Tibial nerve (tissue), 4 donors: ENCODE data around the gene CHAF1B. TPM values are rescaled to one million over a fixed set of nuclear protein-coding genes. Genes with fewer than 3 reads are reported as not detected.

Source experiments
- DNase-seq, 2 donors: peaks; one replicate each; pipeline ENCODE4 v3.0.0-alpha.2; 2019; ENCODE audit warnings: low spot score in 2 of 2
- H3K27ac ChIP-seq, 4 donors: fragments of 200-600 bp; sonication (generic) in 3 of 4; one replicate each; pipeline ENCODE4 v1.5.1; 2017 to 2019; ENCODE audit warnings: mild to moderate bottlenecking in 1 of 4
- H3K27me3 ChIP-seq, 2 donors: fragments of 200-600 bp; sonication (generic) in 1 of 2; one replicate each; pipeline versions ENCODE4 v1.5.1 to v1.6.0; 2017 to 2019
- H3K36me3 ChIP-seq, 3 donors: fragments of 200-600 bp; sonication (generic); one replicate each; pipeline ENCODE4 v1.5.1; 2018 to 2019
- H3K4me1 ChIP-seq, 4 donors: fragments of 200-600 bp; sonication (generic) in 3 of 4; one replicate each; pipeline ENCODE4 v1.5.1; 2017 to 2019
- H3K4me3 ChIP-seq, 4 donors: fragments of 200-600 bp; sonication (generic) in 3 of 4; one replicate each; pipeline ENCODE4 v1.5.1; 2017 to 2019; ENCODE audit warnings: mild to moderate bottlenecking in 1 of 4, moderate library complexity in 1 of 4
- H3K9me3 ChIP-seq, 4 donors: fragments of 200-600 bp; sonication (generic) in 3 of 4; one replicate each; pipeline ENCODE4 v1.5.1; 2017 to 2019
- EP300 ChIP-seq, 2 donors: sonication (generic); formaldehyde crosslinking; IDR thresholded peaks; one replicate each; pipeline ENCODE4 v1.6.1; 2017; ENCODE audit warnings: antibody characterized with exemption in 2 of 2, mild to moderate bottlenecking in 1 of 2
- POLR2A ChIP-seq, 2 donors: fragments of 450-650 bp; IDR thresholded peaks; one replicate each; pipeline ENCODE4 v1.6.1; 2017; ENCODE audit warnings: antibody characterized with exemption in 2 of 2, mild to moderate bottlenecking in 2 of 2, moderate library complexity in 2 of 2
- WGBS, 2 donors: methylation state at CpG; one replicate each; pipeline ENCODE4 v1.1.5; 2018; 5-methylcytosine and 5-hydroxymethylcytosine counted together
- small RNA-seq: library from RNA; depleted of rRNA; stranded (forward); fragments of <200 nt; gene quantifications from one replicate; pipeline ENCODE3, GENCODE V24; 2016
- total RNA-seq, 4 donors: library from RNA; depleted of rRNA; stranded (reverse); fragments of >200 nt; gene quantifications; one replicate each; pipeline ENCODE4 v1.1.0, GENCODE V29; 2016
- TF ChIP-seq, protein P1 (sequence below), 5 experiments: fragments of 200-600 bp in 3 of 5; fragments of 450-650 bp in 2 of 5; sonication (generic) in 3 of 5; IDR thresholded peaks; one replicate each; pipeline ENCODE4 v1.5.1; 2016 to 2019; ENCODE audit warnings: antibody characterized with exemption in 5 of 5, mild to moderate bottlenecking in 3 of 5, moderate library complexity in 2 of 5

Gene CHAF1B
- total RNA-seq, 4 donors from 2014 or later = 0.59 to 1.2 (median 0.86) TPM

- no peak overlapping the region for H3K27ac ChIP-seq
- 83 to 90% methylated on average over 3 of the region's 3 CpGs for WGBS, 2 donors
- no peaks in the 10 kb centered on the region for H3K9me3 ChIP-seq
- H3K4me3 ChIP-seq = no peak overlapping the region
- H3K4me1 ChIP-seq = no peaks in the 10 kb centered on the region
- H3K27me3 ChIP-seq = no peaks in the 10 kb centered on the region
- DNase-seq = no peak
- no peaks in the 10 kb centered on the region for H3K36me3 ChIP-seq
- TF ChIP-seq, protein P1, sequence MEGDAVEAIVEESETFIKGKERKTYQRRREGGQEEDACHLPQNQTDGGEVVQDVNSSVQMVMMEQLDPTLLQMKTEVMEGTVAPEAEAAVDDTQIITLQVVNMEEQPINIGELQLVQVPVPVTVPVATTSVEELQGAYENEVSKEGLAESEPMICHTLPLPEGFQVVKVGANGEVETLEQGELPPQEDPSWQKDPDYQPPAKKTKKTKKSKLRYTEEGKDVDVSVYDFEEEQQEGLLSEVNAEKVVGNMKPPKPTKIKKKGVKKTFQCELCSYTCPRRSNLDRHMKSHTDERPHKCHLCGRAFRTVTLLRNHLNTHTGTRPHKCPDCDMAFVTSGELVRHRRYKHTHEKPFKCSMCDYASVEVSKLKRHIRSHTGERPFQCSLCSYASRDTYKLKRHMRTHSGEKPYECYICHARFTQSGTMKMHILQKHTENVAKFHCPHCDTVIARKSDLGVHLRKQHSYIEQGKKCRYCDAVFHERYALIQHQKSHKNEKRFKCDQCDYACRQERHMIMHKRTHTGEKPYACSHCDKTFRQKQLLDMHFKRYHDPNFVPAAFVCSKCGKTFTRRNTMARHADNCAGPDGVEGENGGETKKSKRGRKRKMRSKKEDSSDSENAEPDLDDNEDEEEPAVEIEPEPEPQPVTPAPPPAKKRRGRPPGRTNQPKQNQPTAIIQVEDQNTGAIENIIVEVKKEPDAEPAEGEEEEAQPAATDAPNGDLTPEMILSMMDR (IDR thresholded peaks at IDR 0.05) = no peak
- TF ChIP-seq POLR2A (IDR thresholded peaks at IDR 0.05) (no peak), EP300 (IDR thresholded peaks at IDR 0.05) (no peak)
These were observed 79.4 kb downstream of the CHAF1B start for GRCh38 chr21:36464590-36464989.

GRCh38 chr21:36465478-36465877, 80.3 kb downstream of the CHAF1B start:
- 50 to 55% methylated on average over 8 of the region's 8 CpGs for WGBS, 2 donors
- no peaks in the 10 kb centered on the region for H3K9me3 ChIP-seq
- TF ChIP-seq, protein P1 (IDR thresholded peaks at IDR 0.05) = no peak
- TF ChIP-seq EP300 (IDR thresholded peaks at IDR 0.05) (no peak), POLR2A (IDR thresholded peaks at IDR 0.05) (no peak)
- no peaks in the 10 kb centered on the region for H3K36me3 ChIP-seq
- no peaks in the 10 kb centered on the region for H3K4me1 ChIP-seq
- H3K27me3 ChIP-seq = no peaks in the 10 kb centered on the region
- DNase-seq = no peak
- H3K27ac ChIP-seq = no peak overlapping the region
- H3K4me3 ChIP-seq = no peak overlapping the region

DNA sequence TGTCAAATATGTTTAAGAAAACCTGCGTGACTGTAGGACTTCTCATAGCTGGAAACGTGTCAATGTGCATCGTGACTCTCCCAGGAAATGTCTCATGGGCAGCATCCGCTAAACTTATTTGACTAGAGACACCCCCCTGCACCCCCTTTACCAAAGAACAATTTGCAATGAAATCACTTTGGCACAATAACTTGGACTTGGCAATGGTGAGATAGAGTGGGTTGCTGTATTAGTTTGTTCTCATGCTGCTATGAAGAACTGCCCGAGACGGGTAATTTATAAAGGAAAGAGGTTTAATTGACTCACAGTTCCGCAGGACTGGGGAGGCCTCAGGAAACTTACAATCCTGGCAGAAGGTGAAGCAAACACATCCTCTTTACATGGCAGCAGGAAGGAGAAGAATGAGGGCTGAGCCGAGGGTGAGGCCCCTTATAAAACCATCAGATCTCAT, 80.9 kb downstream of the CHAF1B start:
- H3K27ac ChIP-seq = no peak overlapping the region
- DNase-seq = no peak
- 82 to 83% methylated on average over 8 of the region's 8 CpGs for WGBS, 2 donors
- no peaks in the 10 kb centered on the region for H3K36me3 ChIP-seq
- H3K4me3 ChIP-seq = no peak overlapping the region
- H3K27me3 ChIP-seq = no peaks in the 10 kb centered on the region
- no peaks in the 10 kb centered on the region for H3K4me1 ChIP-seq
- TF ChIP-seq, protein P1 (IDR thresholded peaks at IDR 0.05) = no peak
- TF ChIP-seq EP300 (IDR thresholded peaks at IDR 0.05) = no peak
- no peaks in the 10 kb centered on the region for H3K9me3 ChIP-seq

Small RNAs within 50 kb of the gene (small RNA-seq; reads per million reads assigned to genes)
- not detected for gene ATP5MFP1

Other genes starting within 250 kb of the CHAF1B start
- gene DOP1B, start 228.6 kb upstream of the CHAF1B start, total RNA-seq = 10 to 100 TPM; 12.3 to 29.9 (median 22.0) TPM
- gene MORC3, start 65.2 kb upstream of the CHAF1B start, total RNA-seq = 10 to 100 TPM; 39.3 to 64.3 (median 40.5) TPM
- 1 to 10 TPM in 1 of 4 donors, not detected in 3; 1.3 TPM for gene CLDN14, start 94.7 kb downstream of the CHAF1B start, total RNA-seq